Measurements from ENCODE around the gene MYOZ2.

Gene MYOZ2

DNA sequence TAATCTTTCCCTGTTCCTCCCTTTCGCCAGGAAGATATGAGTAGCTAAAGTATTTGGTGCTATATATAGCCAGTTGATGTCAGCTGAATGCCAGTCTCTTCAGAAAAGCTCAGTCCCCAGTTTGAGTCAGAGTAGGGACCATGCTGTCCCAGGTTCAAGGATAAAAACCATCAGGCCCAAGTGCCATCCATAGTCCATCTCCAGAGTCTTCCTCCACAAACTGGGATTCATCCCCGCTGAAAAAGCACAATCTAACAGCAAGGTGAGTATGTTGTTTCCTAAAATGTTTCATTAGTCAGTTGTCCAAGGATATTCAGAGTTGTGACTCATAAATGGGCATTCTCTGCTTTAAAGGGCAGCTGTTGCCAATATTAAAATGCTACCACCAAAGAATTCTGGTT lies at the start of gene MYOZ2:
Gene MYOZ2 (plus strand): TSS at position 112 of the 401 bp plus-strand sequence. CDS start 694 bp downstream, outside the sequence.
- no peak for DNase-seq

GRCh38 chr4:119087121-119087520 lies 48.5 kb upstream of the MYOZ2 start:
- no peak for DNase-seq

GRCh38 chr4:119087656-119088055 lies 48.0 kb upstream of the MYOZ2 start:
- DNase-seq, result no peak

GRCh38 chr4:119093042-119093827 lies 42.4 kb upstream of the MYOZ2 start:
- no peak for DNase-seq

- no peak for DNase-seq
These were observed 38.2 kb upstream of the MYOZ2 start for GRCh38 chr4:119097282-119097900.

- DNase-seq, result no peak
These were observed 37.3 kb upstream of the MYOZ2 start for GRCh38 chr4:119098306-119098705.

GRCh38 chr4:119099227-119099810 lies 36.3 kb upstream of the MYOZ2 start:
- no peak for DNase-seq

DNA sequence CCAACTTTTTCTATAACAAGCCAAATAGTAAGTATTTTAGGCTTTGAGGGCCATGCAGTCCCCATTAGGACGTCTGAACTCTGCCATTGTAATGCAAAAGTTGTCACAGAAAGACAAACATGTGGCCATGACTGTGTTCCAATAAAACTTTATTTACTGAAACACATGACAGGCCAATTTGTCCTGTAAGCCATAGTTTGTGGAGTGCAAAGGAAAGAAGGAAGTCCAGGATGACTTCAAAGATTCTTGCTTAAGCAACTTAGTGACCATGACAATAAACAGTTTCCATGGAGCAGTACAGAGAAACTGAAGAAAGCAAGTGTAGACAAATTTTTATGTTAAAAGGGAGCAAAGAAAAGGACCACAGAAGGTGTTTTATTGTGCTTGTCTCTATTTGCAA lies 35.0 kb upstream of the MYOZ2 start:
- no peak for DNase-seq

DNA sequence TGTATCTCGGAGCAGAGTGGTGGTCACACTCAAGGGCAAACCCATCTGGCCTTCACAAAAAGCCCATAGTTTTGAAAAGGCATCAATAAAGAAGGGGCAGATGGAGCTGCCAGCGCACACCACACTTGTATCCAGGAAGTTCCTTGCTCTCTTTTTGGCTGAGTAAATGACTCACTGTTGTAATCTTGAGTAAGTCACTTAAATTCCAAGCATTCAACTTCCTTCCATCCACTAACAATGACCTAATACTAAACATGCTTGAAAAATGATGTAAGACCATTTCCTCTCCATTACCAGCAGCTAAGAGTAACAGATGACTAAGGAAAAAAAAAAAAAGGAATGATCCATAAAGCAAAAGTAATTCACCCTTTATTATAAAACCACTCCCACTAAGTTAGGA lies 32.4 kb upstream of the MYOZ2 start:
- DNase-seq, result no peak

DNA sequence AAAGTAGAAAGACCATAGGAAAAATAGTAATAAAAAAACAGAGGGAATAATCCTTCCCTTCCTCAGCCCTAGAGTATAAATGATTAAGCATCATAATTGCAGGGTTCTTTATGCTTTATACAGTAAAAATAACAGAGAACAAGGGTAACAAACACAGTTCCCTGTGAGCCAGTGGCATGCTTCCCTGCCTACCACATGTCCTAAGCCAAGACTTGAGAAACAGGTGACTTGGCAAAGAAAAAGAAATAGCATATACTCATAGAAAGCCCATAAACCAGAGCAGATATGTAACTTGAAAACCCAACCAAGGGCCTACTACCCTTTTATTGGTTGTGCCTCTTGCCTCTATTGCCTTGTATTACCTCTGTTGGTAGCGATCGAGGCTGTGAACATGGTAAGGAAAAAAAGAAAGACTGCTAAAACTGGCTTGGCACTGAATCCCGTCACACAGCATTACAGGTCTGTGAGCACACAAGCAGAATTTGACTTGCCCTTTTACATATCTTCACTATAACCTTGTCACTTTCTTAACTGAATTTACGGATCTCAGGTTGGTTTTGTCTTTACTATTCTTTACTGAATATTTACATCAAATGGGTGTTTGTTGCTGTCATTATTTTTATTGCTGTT lies 30.9 kb upstream of the MYOZ2 start:
- DNase-seq, result no peak

DNA sequence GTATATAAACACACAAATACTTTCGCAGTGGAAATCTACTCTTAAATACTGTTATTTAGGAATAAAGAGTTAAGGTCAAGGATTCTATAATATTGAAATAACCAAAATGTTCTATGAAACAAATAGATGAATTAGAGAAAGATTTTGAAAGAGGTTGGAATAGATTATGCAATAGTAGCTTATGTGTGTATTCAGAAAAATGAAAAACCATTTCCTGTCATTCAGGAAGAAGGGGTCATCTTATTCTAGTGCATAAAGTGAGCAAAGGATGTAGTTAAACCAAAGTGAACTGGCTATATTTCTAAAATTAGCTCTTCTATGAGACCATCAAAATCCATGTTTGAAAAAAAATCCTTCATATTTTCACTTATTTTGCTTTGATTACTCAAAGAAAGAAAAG lies 30.0 kb upstream of the MYOZ2 start:
- no peak for DNase-seq

- no peak for DNase-seq
These were observed 29.3 kb upstream of the MYOZ2 start for GRCh38 chr4:119106036-119107000.

DNA sequence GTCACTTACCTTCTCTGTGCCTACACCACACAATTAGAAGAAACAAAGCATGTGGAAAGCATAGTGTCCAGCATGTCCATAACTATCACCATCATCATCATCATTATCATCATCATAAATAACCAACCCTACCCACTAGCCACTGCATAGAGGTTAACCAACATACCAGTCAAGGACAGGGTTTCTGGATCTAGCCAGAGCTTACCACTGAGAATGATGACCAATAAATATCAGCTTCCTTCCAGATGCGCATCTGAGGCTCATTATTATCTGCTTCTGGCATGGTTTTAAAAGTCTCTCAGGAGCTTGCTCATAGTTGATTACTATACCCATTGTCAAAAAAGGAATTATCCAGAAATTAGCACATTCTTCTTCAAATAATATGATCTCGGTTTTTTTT lies 25.5 kb upstream of the MYOZ2 start:
- no peak for DNase-seq

- DNase-seq, result no peak
These were observed 24.3 kb upstream of the MYOZ2 start for GRCh38 chr4:119111296-119111695.

DNA sequence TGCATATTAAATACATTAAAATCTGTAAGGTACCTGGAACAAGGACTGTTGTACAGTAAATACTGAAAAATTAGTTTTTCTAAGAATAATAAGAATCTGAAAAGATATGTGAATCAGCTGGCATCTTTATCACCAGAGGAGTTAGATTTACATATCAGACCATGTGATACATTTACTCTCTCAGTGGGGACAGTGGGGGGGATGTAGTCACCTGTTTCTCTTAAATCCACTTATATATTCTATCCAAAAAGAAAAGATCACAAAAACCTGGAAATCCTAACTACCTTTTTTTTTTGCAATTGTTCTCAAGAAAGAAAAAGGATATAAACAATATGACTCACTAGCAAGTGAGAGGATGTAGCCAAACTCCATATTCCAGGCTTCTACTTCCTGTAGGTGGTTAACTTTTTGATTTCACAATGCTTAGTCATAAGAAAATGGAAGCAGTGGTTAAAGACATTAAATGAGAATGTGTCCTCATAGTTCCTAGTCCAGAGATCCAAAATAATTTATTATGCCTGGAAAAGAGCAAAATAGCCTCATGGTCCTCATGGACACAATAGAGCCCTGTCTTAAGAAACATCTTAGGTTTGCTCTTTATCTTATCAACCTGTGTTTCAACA lies 22.5 kb upstream of the MYOZ2 start:
- DNase-seq, result no peak

DNA sequence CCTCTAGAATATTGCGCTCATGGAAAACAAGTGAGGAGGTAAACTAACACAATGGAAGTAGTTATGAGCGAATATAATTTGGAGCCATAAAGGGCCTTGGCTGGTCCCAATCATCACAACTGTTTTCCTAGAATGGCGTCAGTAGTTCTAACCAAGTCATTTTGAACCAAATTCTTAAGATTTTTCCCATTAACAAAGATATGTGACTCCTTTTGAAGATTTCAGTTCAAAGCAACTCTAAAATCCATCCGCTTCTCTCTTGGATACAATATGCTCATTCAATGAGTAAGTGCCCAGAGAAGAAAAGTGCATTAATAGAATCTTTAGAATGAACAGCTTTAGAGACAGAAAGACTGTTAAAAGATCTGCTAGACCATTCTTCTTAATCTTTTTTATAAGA lies 19.6 kb upstream of the MYOZ2 start:
- DNase-seq, result no peak

GRCh38 chr4:119116925-119117900 lies 18.4 kb upstream of the MYOZ2 start:
- DNase-seq, result no peak

- no peak for DNase-seq
These were observed 17.2 kb upstream of the MYOZ2 start for GRCh38 chr4:119118397-119118796.

GRCh38 chr4:119124352-119124751 lies 11.3 kb upstream of the MYOZ2 start:
- DNase-seq, result no peak

GRCh38 chr4:119125931-119126330 lies 9.7 kb upstream of the MYOZ2 start:
- no peak for DNase-seq

GRCh38 chr4:119128148-119128547 lies 7.5 kb upstream of the MYOZ2 start:
- no peak for DNase-seq
